Suprapubic skin (tissue), 4 donors: ENCODE measurements around the gene WDR86. TPM values are rescaled to one million over a fixed set of nuclear protein-coding genes. Genes with fewer than 3 reads are reported as not detected.

Source experiments
- DNase-seq, 2 donors: peaks; one replicate each; pipeline ENCODE4 v3.0.0-alpha.2; 2019; ENCODE audit warnings: low spot score in 2 of 2
- H3K27ac ChIP-seq: fragments of 200-600 bp; sonication (generic); one replicate; pipeline ENCODE4 v1.5.1; 2019
- H3K27me3 ChIP-seq: fragments of 200-600 bp; sonication (generic); one replicate; pipeline ENCODE4 v1.5.1; 2019
- H3K36me3 ChIP-seq: fragments of 200-600 bp; sonication (generic); one replicate; pipeline ENCODE4 v1.5.1; 2019
- H3K4me1 ChIP-seq: fragments of 200-600 bp; sonication (generic); one replicate; pipeline ENCODE4 v1.5.1; 2019
- H3K4me3 ChIP-seq: fragments of 200-600 bp; sonication (generic); one replicate; pipeline ENCODE4 v1.5.1; 2019; ENCODE audit warnings: mild to moderate bottlenecking
- H3K9me3 ChIP-seq: fragments of 200-600 bp; sonication (generic); one replicate; pipeline ENCODE4 v1.5.1; 2019
- CTCF ChIP-seq, 2 donors: fragments of 200-600 bp in 1 of 2; fragments of 450-650 bp in 1 of 2; sonication (generic) in 1 of 2; IDR thresholded peaks; one replicate each; pipeline ENCODE4 v1.5.1; 2016 to 2019; ENCODE audit warnings: antibody characterized with exemption in 2 of 2, mild to moderate bottlenecking in 1 of 2, moderate library complexity in 1 of 2
- EP300 ChIP-seq: sonication (generic); formaldehyde crosslinking; IDR thresholded peaks from one replicate; pipeline ENCODE4 v1.6.1; 2017; ENCODE audit warnings: antibody characterized with exemption
- POLR2A ChIP-seq, 2 donors: fragments of 450-650 bp; IDR thresholded peaks; one replicate each; pipeline ENCODE4 v1.6.1; 2017; ENCODE audit warnings: antibody characterized with exemption in 2 of 2, mild to moderate bottlenecking in 2 of 2, moderate library complexity in 2 of 2
- POLR2AphosphoS5 ChIP-seq, 3 donors: sonication (generic); formaldehyde crosslinking; IDR thresholded peaks; one replicate each; pipeline ENCODE4 v1.6.1; 2017; ENCODE audit warnings: antibody characterized with exemption in 3 of 3
- WGBS: methylation state at CpG from one replicate; pipeline ENCODE4 v1.1.5; 2018; 5-methylcytosine and 5-hydroxymethylcytosine counted together
- total RNA-seq, 4 donors: library from RNA; depleted of rRNA; stranded (reverse); fragments of >200 nt; gene quantifications; one replicate each; pipeline ENCODE4 v1.1.0, GENCODE V29; 2016

The WDR86 gene
- total RNA-seq, result 1 to 10 TPM in 2 of 4 donors, under 1 TPM in 1, not detected in 1; 0.81 to 2.8 (median 1.4) TPM

GRCh38 chr7:151409667-151410404 is at the start of gene WDR86:
WDR86 (minus strand) TSS chr7:151410038; CDS start chr7:151409589, 449 bp downstream.
- peak within 1 kb of the TSS; percentile 64 for H3K27ac ChIP-seq
- peaks cover 22% of the 10 kb centered on the region for H3K4me1 ChIP-seq
- no peaks in the 10 kb centered on the region for H3K9me3 ChIP-seq
- peak within 1 kb of the TSS; percentile 54 for H3K4me3 ChIP-seq
- no peaks in the 10 kb centered on the region for H3K36me3 ChIP-seq
- peak in 1 of 2 donors; percentile 58 for DNase-seq
- no peak for TF ChIP-seq CTCF (IDR thresholded peaks at IDR 0.05)
- TF ChIP-seq POLR2A (IDR thresholded peaks at IDR 0.05), result no peak
- no peak for TF ChIP-seq EP300
- TF ChIP-seq POLR2AphosphoS5 (IDR thresholded peaks at IDR 0.05), result no peak
- peaks cover 56% of the 10 kb centered on the region for H3K27me3 ChIP-seq
- 0% methylated on average over 4 of the region's 75 CpGs for WGBS

GRCh38 chr7:151457534-151457933 is 47.7 kb upstream of the WDR86 start:
- WGBS, result 97% methylated on average over 6 of the region's 6 CpGs
- no peak overlapping the region for H3K27ac ChIP-seq
- TF ChIP-seq POLR2AphosphoS5 (IDR thresholded peaks at IDR 0.05) (no peak), EP300 (no peak), CTCF (IDR thresholded peaks at IDR 0.05) (no peak), POLR2A (IDR thresholded peaks at IDR 0.05) (no peak)
- no peaks in the 10 kb centered on the region for H3K27me3 ChIP-seq
- no peaks in the 10 kb centered on the region for H3K36me3 ChIP-seq
- no peak for DNase-seq
- no peak overlapping the region for H3K4me3 ChIP-seq
- H3K9me3 ChIP-seq, result no peaks in the 10 kb centered on the region
- H3K4me1 ChIP-seq, result peaks cover 27% of the 10 kb centered on the region

GRCh38 chr7:151456782-151457181 is 46.9 kb upstream of the WDR86 start:
- no peak overlapping the region for H3K27ac ChIP-seq
- no peak for TF ChIP-seq CTCF (IDR thresholded peaks at IDR 0.05)
- no peak for TF ChIP-seq EP300
- TF ChIP-seq POLR2A (IDR thresholded peaks at IDR 0.05), result no peak
- no peak for TF ChIP-seq POLR2AphosphoS5 (IDR thresholded peaks at IDR 0.05)
- no peak overlapping the region for H3K4me3 ChIP-seq
- no peaks in the 10 kb centered on the region for H3K36me3 ChIP-seq
- 77% methylated on average over 4 of the region's 4 CpGs for WGBS
- H3K9me3 ChIP-seq, result no peaks in the 10 kb centered on the region
- no peaks in the 10 kb centered on the region for H3K27me3 ChIP-seq
- H3K4me1 ChIP-seq, result peaks cover 27% of the 10 kb centered on the region
- DNase-seq, result no peak

- no peaks in the 10 kb centered on the region for H3K9me3 ChIP-seq
- H3K27me3 ChIP-seq, result no peaks in the 10 kb centered on the region
- no peak overlapping the region for H3K4me3 ChIP-seq
- peak in 1 of 2 donors; percentile 57 for DNase-seq
- TF ChIP-seq POLR2A (IDR thresholded peaks at IDR 0.05), result no peak
- TF ChIP-seq CTCF (IDR thresholded peaks at IDR 0.05), result no peak
- no peak for TF ChIP-seq EP300
- TF ChIP-seq POLR2AphosphoS5 (IDR thresholded peaks at IDR 0.05), result no peak
- WGBS, result 100% methylated on average over 4 of the region's 5 CpGs
- no peak overlapping the region for H3K27ac ChIP-seq
- H3K36me3 ChIP-seq, result no peaks in the 10 kb centered on the region
- H3K4me1 ChIP-seq, result peaks cover 24% of the 10 kb centered on the region
Measured at GRCh38 chr7:151456276-151456675, 46.4 kb upstream of the WDR86 start.

GRCh38 chr7:151455690-151456089 is 45.9 kb upstream of the WDR86 start:
- no peak overlapping the region for H3K4me3 ChIP-seq
- no peaks in the 10 kb centered on the region for H3K36me3 ChIP-seq
- peaks cover 18% of the 10 kb centered on the region for H3K4me1 ChIP-seq
- WGBS, result 76% methylated on average over 4 of the region's 4 CpGs
- DNase-seq, result no peak
- no peak overlapping the region for H3K27ac ChIP-seq
- no peaks in the 10 kb centered on the region for H3K9me3 ChIP-seq
- TF ChIP-seq CTCF (IDR thresholded peaks at IDR 0.05) (no peak), EP300 (no peak), POLR2A (IDR thresholded peaks at IDR 0.05) (no peak), POLR2AphosphoS5 (IDR thresholded peaks at IDR 0.05) (no peak)
- H3K27me3 ChIP-seq, result no peaks in the 10 kb centered on the region
